HepG2 (cell line): ENCODE data around the gene PIH1D2. TPM values are rescaled to one million over a fixed set of nuclear protein-coding genes. Genes with fewer than 3 reads are reported as not detected.

ENCODE experiments used
- ATAC-seq: fragments of 200-7000 bp; cut with Tn5 transposase; 3 replicates; pipeline ENCODE4 v1.9.1; 2020; ENCODE audit warnings: mild to moderate bottlenecking, moderate library complexity
- BruUV-seq: library from RNA; stranded (reverse); fragments of 400-500 nt; replicated peaks from 2 replicates; lab custom pipeline; 2021; lab: Mats Ljungman, UMichigan
- CTCF ChIA-PET: fragments of 300-600 bp; formaldehyde crosslinking; extraction: SDS; loops from one replicate; lab custom pipeline; 2021; ENCODE audit warnings: low total read pairs, inconsistent platforms, low intra/inter-chr PET ratio; lab: Yijun Ruan, JAX
- POLR2A ChIA-PET: fragments of 350-600 bp; sonication (Branson Sonifier 250); formaldehyde crosslinking; loops from one replicate; lab custom pipeline; 2020; ENCODE audit warnings: antibody characterized with exemption, inconsistent platforms; lab: Yijun Ruan, JAX
- DNase-seq: peaks from one replicate; pipeline ENCODE4 v3.0.0-alpha.2; 2015; ENCODE audit warnings: low spot score
- FAIRE-seq: peaks from 3 replicates; lab custom pipeline; 2011; peaks lifted over from hg19 to GRCh38; lab: Jason Lieb, UNC
- H2AFZ ChIP-seq: one replicate; pipeline ENCODE4 v1.6.1; 2011; ENCODE audit warnings: low read length, inconsistent platforms
- H3K27ac ChIP-seq: fragments of 300-600 bp; 3 replicates; pipeline ENCODE4 v1.8.0; 2011; ENCODE audit warnings: mixed run types, mild to moderate bottlenecking, mixed read lengths, low read length, inconsistent platforms; ENCODE audit not compliant: insufficient read depth; ENCODE audit errors: extremely low read length
- H3K27me3 ChIP-seq, 2 experiments: fragments of 200-600 bp in 1 of 2; 2 replicates in 1 of 2; 3 replicates in 1 of 2; pipeline versions ENCODE4 v1.6.0 to v1.8.0; 2011; ENCODE audit warnings: low read length in 2 of 2, mild to moderate bottlenecking in 2 of 2, moderate library complexity in 2 of 2, inconsistent platforms in 1 of 2; ENCODE audit not compliant: insufficient read depth in 2 of 2, control insufficient read depth in 1 of 2
- H3K36me3 ChIP-seq, 2 experiments: fragments of 200-600 bp in 1 of 2; replicated peaks in 1 of 2; 2 replicates in 1 of 2; 3 replicates in 1 of 2; pipeline versions ENCODE4 v1.5.1 to v1.8.0; 2011; ENCODE audit warnings: low read length in 2 of 2, inconsistent platforms in 1 of 2; ENCODE audit not compliant: insufficient read depth in 2 of 2, control insufficient read depth in 1 of 2
- H3K4me1 ChIP-seq: 2 replicates; pipeline ENCODE4 v1.5.1; 2012; ENCODE audit warnings: low read length, inconsistent platforms; ENCODE audit not compliant: insufficient read depth
- H3K4me2 ChIP-seq: 2 replicates; pipeline ENCODE4 v1.6.0; 2011; ENCODE audit warnings: low read depth, low read length, inconsistent platforms
- H3K4me3 ChIP-seq, 3 experiments: fragments of 200-600 bp in 1 of 3; sonication (generic), shearing (Covaris generic) in 1 of 3; replicated peaks in 1 of 3; 2 replicates each; pipeline ENCODE4 v1.5.1; 2011 to 2016; ENCODE audit warnings: low read length in 3 of 3, inconsistent platforms in 2 of 3, low read depth in 2 of 3, mild to moderate bottlenecking in 2 of 3, control low read depth in 1 of 3, mixed read lengths in 1 of 3; ENCODE audit not compliant: insufficient read depth in 1 of 3
- H3K79me2 ChIP-seq: one replicate; pipeline ENCODE4 v1.6.1; 2011; ENCODE audit warnings: low read length, inconsistent platforms; ENCODE audit not compliant: insufficient read depth
- H3K9ac ChIP-seq: 2 replicates; pipeline ENCODE4 v1.6.0; 2011; ENCODE audit warnings: mild to moderate bottlenecking, low read depth, low read length, inconsistent platforms; ENCODE audit not compliant: insufficient read depth
- H3K9me3 ChIP-seq: 2 replicates; pipeline ENCODE4 v1.5.1; 2012; ENCODE audit warnings: mild to moderate bottlenecking, low read length
- H4K20me1 ChIP-seq: 2 replicates; pipeline ENCODE4 v1.6.0; 2011; ENCODE audit warnings: inconsistent platforms, mild to moderate bottlenecking, low read length, moderate library complexity; ENCODE audit not compliant: insufficient read depth
- CREB3 ChIP-seq: sonication (generic); formaldehyde crosslinking; IDR thresholded peaks from 2 replicates; pipeline ENCODE4 v1.5.0; 2020; ENCODE audit warnings: missing genetic modification reagents
- TFDP2 ChIP-seq: sonication (generic); formaldehyde crosslinking; IDR thresholded peaks from 2 replicates; pipeline ENCODE4 v1.4.0; 2020; ENCODE audit warnings: missing genetic modification reagents
- ZBTB40 ChIP-seq, 2 experiments: fragments of 450-650 bp in 1 of 2; sonication (generic) in 1 of 2; formaldehyde crosslinking in 1 of 2; IDR thresholded peaks; 2 replicates each; pipeline versions ENCODE4 v1.6.1 to v1.8.0; 2016 to 2022; ENCODE audit warnings: antibody characterized with exemption in 1 of 2, mild to moderate bottlenecking in 1 of 2, missing genetic modification reagents in 1 of 2
- ZFP41 ChIP-seq: sonication (generic); formaldehyde crosslinking; IDR thresholded peaks from 2 replicates; pipeline ENCODE4 v1.4.0; 2020; ENCODE audit warnings: mild to moderate bottlenecking, missing genetic modification reagents, borderline replicate concordance
- WGBS: methylation state at CpG from one replicate; pipeline ENCODE4 v1.1.6; 2017; ENCODE audit warnings: low lambda C conversion rate; 5-methylcytosine and 5-hydroxymethylcytosine counted together
- in situ Hi-C: cut with HindIII; loops from 2 replicates; pipeline ENCODE4 v1.10.0; 2017; ENCODE audit warnings: low pct_unique_long_range_greater_than_20kb; ENCODE audit not compliant: extremely low pct_ligation_motif_present
- intact Hi-C: fragments of 100-400 bp; cut with micrococcal nuclease; formaldehyde crosslinking; loops from one replicate; pipeline ENCODE4 v1.10.0; 2022; ENCODE audit not compliant: unreplicated experiment
- polyA plus RNA-seq, 8 experiments: library from polyadenylated mRNA; depleted of rRNA in 3 of 8; stranded (reverse) in 7 of 8; unstranded in 1 of 8; fragments of >200 nt; fragmentation: Illumina TruSeq in 4 of 8; extraction: Trizol in 4 of 8; gene quantifications; 2 replicates each; pipeline versions ENCODE4 v1.2.1 to v1.2.3, GENCODE V29; 2011 to 2016; ENCODE audit warnings: low read depth in 4 of 8, missing spikeins in 1 of 8, mixed read lengths in 1 of 8; ENCODE audit not compliant: insufficient read depth in 1 of 8
- total RNA-seq, 5 experiments: library from RNA; depleted of rRNA; stranded (reverse); fragments of >200 nt; fragmentation: Illumina TruSeq; extraction: Trizol; gene quantifications; 2 replicates each; pipeline ENCODE4 v1.2.3, GENCODE V29; 2016; ENCODE audit warnings: low read depth in 1 of 5

The PIH1D2 gene
- total and polyA plus RNA-seq, 2 of the 13 experiments (the other 11 are each of a cell fraction or from before 2014, with no cell fraction given) = 0.49 to 2.7 TPM

DNA sequence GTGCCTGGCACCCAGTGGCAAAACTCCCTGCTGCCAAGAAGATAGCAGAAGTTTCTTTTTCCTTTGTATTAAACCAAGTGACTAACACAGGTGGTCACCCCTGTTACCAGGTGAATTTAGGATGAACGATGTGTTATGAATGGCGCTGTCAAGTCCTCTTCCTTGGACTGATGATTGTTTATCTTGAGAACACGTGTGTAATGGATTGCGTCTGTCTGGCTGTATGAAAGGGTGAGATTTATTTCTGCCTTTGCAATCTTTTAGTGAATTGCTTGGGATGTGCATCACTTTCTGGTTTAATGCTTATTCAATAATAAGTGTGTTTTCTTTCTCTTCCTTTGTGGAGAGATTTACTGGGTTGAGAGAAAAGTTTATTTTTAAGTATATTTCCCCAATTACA, 49.3 kb upstream of the PIH1D2 start:
- intact Hi-C loops = no loop called here
- Histone ChIP-seq H4K20me1 (no peaks in the 10 kb centered on the region), H3K27me3 (no peaks in the 10 kb centered on the region), H3K36me3 (no peaks in the 10 kb centered on the region), H3K9ac (no peak overlapping the region), H3K4me3 (no peak overlapping the region), H3K9me3 (no peaks in the 10 kb centered on the region), H2AFZ (no peak overlapping the region), H3K79me2 (no peaks in the 10 kb centered on the region), H3K4me2 (no peak overlapping the region), H3K4me1 (no peaks in the 10 kb centered on the region), H3K27ac (no peak overlapping the region)
- ChIA-PET CTCF (no interaction called here), POLR2A (no interaction called here)
- in situ Hi-C loops = no loop called here
- 93% methylated on average over 4 of the region's 4 CpGs for WGBS
- DNase-seq (no peak), ATAC-seq (no peak), FAIRE-seq (no peak)
- BruUV-seq = no TSS peak
- TF ChIP-seq ZBTB40 (IDR thresholded peaks at IDR 0.05) = no peak
- no peak for TF ChIP-seq ZBTB40 (CRISPR knock-in tag; IDR thresholded peaks at IDR 0.05)
- TF ChIP-seq CREB3 (CRISPR knock-in tag) = no peak
- no peak for TF ChIP-seq TFDP2 (CRISPR knock-in tag)
- TF ChIP-seq ZFP41 = no peak
